Measurements from ENCODE around the gene RHBDL2. TPM values are rescaled to one million over a fixed set of nuclear protein-coding genes. Genes with fewer than 3 reads are reported as not detected.

Gene RHBDL2
- total and polyA plus RNA-seq, 9 of the 15 experiments (the other 6 are each of a cell fraction or from before 2014, with no cell fraction given) = not detected

GRCh38 chr1:38990738-38991637, 49.4 kb upstream of the RHBDL2 start, which contains the start of gene AKIRIN1 (continued):
- TF ChIP-seq MGA (IDR thresholded peaks at IDR 0.05) = no peak
- peak; percentile 70 to 78; a peak in 2 of 4 replicates for TF ChIP-seq SIN3A (IDR thresholded peaks at IDR 0.05; ENCODE audit: borderline replicate concordance in 2 of 2, control insufficient read depth in 1 of 2, low read depth in 2 of 2, low read length in 2 of 2)
- peak; percentile 99 for TF ChIP-seq VEZF1 (CRISPR knock-in tag; IDR thresholded peaks at IDR 0.05)
- no peak for TF ChIP-seq NCOA1 (IDR thresholded peaks at IDR 0.05; ENCODE audit: low read depth)
- TF ChIP-seq MLX (CRISPR knock-in tag; conservative IDR thresholded peaks at IDR 0.05) = no peak
- no peak for TF ChIP-seq SIRT6 (IDR thresholded peaks at IDR 0.05; ENCODE audit: low read depth, low read length)
- TF ChIP-seq RFX1 (IDR thresholded peaks at IDR 0.05) = peak; percentile 84
- no peak for TF ChIP-seq IRF2 (CRISPR knock-in tag; IDR thresholded peaks at IDR 0.05)
- TF ChIP-seq TBP (optimal IDR thresholded peaks at IDR 0.05; ENCODE audit: low read depth, low read length) = peak; percentile 98
- TF ChIP-seq JUN (IDR thresholded peaks at IDR 0.05; ENCODE audit: borderline replicate concordance, low read depth, low read length) = peak; percentile 65
- no peak for TF ChIP-seq JUN (CRISPR knock-in tag; IDR thresholded peaks at IDR 0.05; ENCODE audit: borderline replicate concordance)
- TF ChIP-seq RNF2 (IDR thresholded peaks at IDR 0.05) = peak; percentile 90
- TF ChIP-seq CTBP1 (IDR thresholded peaks at IDR 0.05; ENCODE audit: borderline replicate concordance) = peak; percentile 46; the same call in 1 of the 2 replicates
- TF ChIP-seq MBD2 (IDR thresholded peaks at IDR 0.05; ENCODE audit: borderline replicate concordance, low read depth) = peak; percentile 98

All from K562 (cell line).